ENCODE measurements around the gene FKBP10.

The FKBP10 gene

DNA sequence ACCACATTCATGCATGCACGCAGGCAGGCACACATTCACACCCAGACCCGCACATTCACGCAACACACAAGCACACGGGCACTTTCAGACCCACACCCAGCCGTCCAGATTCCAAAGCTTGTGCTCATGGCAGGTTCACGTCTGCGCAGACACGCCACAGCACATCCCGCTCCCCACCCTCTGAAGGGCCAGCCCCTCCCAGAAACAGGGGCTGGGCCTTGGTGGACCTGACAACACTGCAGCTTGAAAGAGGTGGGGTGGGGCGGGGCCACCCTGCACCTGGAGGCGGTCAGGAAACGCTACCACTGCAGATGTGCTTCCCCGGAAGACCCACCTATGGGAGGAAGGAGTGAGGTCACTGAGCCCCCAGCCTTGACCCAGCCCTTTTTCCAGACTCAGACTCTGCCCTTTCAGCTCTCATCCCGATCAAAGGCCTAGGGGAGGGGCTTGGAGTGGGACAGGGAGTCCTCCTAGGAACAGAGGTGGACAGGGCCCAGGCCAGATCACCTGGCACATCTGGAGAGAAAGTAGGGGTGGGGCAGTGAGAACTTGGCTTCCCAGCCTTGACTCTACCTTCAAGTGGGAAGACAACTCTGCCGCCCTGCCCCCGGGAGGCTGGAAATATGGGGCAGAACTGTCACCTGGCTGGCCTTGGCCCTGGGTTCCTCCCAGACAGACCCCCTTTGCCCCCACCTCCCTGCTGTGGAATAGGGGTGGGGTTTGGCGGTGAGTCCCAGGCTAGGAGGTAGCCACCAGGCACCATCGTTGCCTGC is 12.0 kb upstream of the FKBP10 start:
- Histone ChIP-seq H3K9me3 (ENCODE audit: insufficient read depth, low read length, severe bottlenecking) (no peaks in the 10 kb centered on the region), H3K9ac (ENCODE audit: low read depth, low read length) (no peak overlapping the region), H3K4me2 (ENCODE audit: insufficient read depth, low read length) (no peak overlapping the region), H3K36me3 (ENCODE audit: insufficient read depth, low read length) (no peaks in the 10 kb centered on the region), H3K27me3 (ENCODE audit: insufficient read depth, low read length, poor library complexity) (no peaks in the 10 kb centered on the region), H3K4me3 (ENCODE audit: low read depth in 1 of 2, low read length in 2 of 2) (no peak overlapping the region), H3K4me1 (ENCODE audit: insufficient read depth, low read length) (peaks cover 4% of the 10 kb centered on the region), H4K20me1 (ENCODE audit: insufficient read depth, low read length) (no peaks in the 10 kb centered on the region), H3K27ac (ENCODE audit: low read length) (no peak overlapping the region), H2AFZ (ENCODE audit: low read depth, low read length) (peak overlapping the region; percentile 65), H3K79me2 (ENCODE audit: insufficient read depth, low read length) (no peaks in the 10 kb centered on the region)
- ATAC-seq (ENCODE audit: insufficient read depth, low read depth) (peak; percentile 22; the same call in 1 of the 3 replicates), DNase-seq (no peak)
- TF ChIP-seq, protein P1, sequence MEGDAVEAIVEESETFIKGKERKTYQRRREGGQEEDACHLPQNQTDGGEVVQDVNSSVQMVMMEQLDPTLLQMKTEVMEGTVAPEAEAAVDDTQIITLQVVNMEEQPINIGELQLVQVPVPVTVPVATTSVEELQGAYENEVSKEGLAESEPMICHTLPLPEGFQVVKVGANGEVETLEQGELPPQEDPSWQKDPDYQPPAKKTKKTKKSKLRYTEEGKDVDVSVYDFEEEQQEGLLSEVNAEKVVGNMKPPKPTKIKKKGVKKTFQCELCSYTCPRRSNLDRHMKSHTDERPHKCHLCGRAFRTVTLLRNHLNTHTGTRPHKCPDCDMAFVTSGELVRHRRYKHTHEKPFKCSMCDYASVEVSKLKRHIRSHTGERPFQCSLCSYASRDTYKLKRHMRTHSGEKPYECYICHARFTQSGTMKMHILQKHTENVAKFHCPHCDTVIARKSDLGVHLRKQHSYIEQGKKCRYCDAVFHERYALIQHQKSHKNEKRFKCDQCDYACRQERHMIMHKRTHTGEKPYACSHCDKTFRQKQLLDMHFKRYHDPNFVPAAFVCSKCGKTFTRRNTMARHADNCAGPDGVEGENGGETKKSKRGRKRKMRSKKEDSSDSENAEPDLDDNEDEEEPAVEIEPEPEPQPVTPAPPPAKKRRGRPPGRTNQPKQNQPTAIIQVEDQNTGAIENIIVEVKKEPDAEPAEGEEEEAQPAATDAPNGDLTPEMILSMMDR (IDR thresholded peaks at IDR 0.05; ENCODE audit: borderline replicate concordance, extremely low read depth, low read length, poor library complexity, severe bottlenecking), result no peak

DNA sequence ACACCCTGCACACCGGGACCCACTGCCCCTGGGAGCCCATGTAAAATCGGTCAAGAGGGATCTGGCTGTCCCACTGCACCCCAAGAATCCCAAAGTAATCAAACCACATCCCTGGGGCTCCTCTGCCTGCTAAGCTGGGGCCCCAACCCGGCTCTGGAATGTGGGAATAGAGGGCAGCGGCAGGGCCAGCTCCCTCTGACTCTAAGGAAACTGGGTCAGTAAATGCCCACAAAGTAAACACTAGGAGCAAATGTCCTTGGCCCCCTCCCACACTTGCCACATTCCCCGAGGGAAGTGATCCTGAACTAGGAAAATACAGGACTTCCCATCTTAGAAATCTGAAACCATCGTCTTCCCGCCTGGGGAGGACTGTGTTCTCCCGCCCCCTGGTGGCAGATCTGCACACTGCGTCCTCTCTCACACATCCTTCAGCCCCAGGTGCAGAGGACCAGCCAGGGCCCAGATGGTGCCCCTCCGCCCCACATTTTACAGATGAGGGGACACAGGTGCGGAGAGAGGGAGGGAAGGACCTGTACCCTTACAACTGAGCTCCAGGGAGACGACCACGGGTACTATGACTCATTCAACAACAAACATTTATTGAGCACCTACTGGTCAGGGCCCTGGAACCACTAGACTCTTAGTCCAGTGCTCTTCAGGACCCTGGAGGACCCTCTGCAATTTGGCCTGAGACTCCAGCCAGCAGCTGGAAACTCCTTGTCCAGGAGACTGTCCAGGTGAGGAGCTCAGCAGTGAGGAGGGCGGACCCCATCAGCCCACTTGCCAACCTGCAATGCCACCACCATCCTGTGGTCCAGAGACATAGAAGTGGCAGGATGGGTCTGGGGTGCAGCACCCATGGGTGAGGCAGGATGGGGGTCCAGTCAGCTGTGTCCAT is 11.2 kb upstream of the FKBP10 start:
- no peaks in the 10 kb centered on the region for H3K9me3 ChIP-seq (ENCODE audit: insufficient read depth, low read length, severe bottlenecking)
- H3K4me1 ChIP-seq (ENCODE audit: insufficient read depth, low read length), result peaks cover 4% of the 10 kb centered on the region
- H3K27ac ChIP-seq (ENCODE audit: low read length), result no peak overlapping the region
- ATAC-seq (ENCODE audit: insufficient read depth, low read depth) (peak; percentile 91), DNase-seq (peak; percentile 76)
- H3K9ac ChIP-seq (ENCODE audit: low read depth, low read length), result no peak overlapping the region
- H3K27me3 ChIP-seq (ENCODE audit: insufficient read depth, low read length, poor library complexity), result no peaks in the 10 kb centered on the region
- H3K79me2 ChIP-seq (ENCODE audit: insufficient read depth, low read length), result no peaks in the 10 kb centered on the region
- H4K20me1 ChIP-seq (ENCODE audit: insufficient read depth, low read length), result no peaks in the 10 kb centered on the region
- no peaks in the 10 kb centered on the region for H3K36me3 ChIP-seq (ENCODE audit: insufficient read depth, low read length)
- peak overlapping the region; percentile 65 for H2AFZ ChIP-seq (ENCODE audit: low read depth, low read length)
- H3K4me3 ChIP-seq (ENCODE audit: low read depth in 1 of 2, low read length in 2 of 2), result no peak overlapping the region
- TF ChIP-seq EZH2 (IDR thresholded peaks at IDR 0.05; ENCODE audit: borderline replicate concordance, low read depth, low read length, severe bottlenecking), result no peak
- TF ChIP-seq, protein P1 (IDR thresholded peaks at IDR 0.05; ENCODE audit: borderline replicate concordance, extremely low read depth, low read length, poor library complexity, severe bottlenecking), result peak; percentile 98
- peak overlapping the region; percentile 50 for H3K4me2 ChIP-seq (ENCODE audit: insufficient read depth, low read length)

DNA sequence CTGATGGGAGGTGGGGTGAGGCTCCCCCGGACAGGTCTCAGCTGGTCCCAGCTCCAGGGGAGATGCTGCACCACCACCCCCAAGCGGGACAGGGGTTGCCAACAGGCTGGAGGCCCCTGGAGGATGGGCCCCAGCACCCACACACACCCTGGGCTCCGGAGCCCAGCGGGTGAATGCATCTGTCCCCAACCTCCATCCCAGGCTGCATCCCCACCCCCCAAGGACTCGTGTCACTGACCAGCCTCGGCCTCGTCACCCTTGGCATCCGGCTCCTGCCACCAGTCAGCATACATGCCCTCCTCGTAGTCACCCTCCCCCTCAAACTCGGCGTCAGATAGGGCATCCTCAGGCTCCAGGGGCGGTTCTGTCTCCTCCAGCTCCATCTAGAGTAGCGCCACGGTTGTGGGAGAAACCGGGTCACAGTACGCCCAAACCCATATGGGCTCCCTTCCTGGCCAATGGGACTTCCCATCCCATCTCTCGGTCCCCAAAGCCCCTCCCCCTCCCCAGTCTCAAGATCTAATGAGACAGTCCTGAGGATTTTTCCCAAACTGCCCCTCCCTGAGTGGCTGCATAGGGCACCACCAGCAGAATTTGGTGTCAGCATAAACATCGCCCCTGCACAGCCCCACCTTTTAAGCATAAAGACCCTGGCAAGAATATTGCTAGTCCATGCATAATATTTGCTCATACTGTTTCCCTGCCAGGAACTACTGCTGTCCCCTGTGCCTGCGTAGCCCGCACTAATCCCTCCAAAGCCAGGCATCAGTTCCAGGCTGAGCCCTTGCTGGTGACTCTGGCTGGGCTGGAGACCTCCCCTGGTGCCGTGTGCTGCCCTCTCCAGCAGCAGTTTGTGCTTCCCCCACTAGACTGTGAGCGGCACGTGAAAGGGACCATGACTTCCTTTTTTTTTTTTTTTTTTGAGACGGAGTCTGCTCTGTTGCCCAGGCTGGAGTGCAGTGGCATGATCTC is 9.5 kb upstream of the FKBP10 start:
- Histone ChIP-seq H3K27ac (ENCODE audit: low read length) (no peak overlapping the region), H3K4me2 (ENCODE audit: insufficient read depth, low read length) (no peak overlapping the region), H3K36me3 (ENCODE audit: insufficient read depth, low read length) (no peaks in the 10 kb centered on the region), H3K9ac (ENCODE audit: low read depth, low read length) (no peak overlapping the region), H3K27me3 (ENCODE audit: insufficient read depth, low read length, poor library complexity) (no peaks in the 10 kb centered on the region), H4K20me1 (ENCODE audit: insufficient read depth, low read length) (no peaks in the 10 kb centered on the region), H3K4me1 (ENCODE audit: insufficient read depth, low read length) (peaks cover 4% of the 10 kb centered on the region), H3K9me3 (ENCODE audit: insufficient read depth, low read length, severe bottlenecking) (no peaks in the 10 kb centered on the region), H2AFZ (ENCODE audit: low read depth, low read length) (no peak overlapping the region), H3K79me2 (ENCODE audit: insufficient read depth, low read length) (no peaks in the 10 kb centered on the region), H3K4me3 (ENCODE audit: low read depth in 1 of 2, low read length in 2 of 2) (no peak overlapping the region)
- TF ChIP-seq, protein P1 (IDR thresholded peaks at IDR 0.05; ENCODE audit: borderline replicate concordance, extremely low read depth, low read length, poor library complexity, severe bottlenecking), result no peak
- TF ChIP-seq EZH2 (IDR thresholded peaks at IDR 0.05; ENCODE audit: borderline replicate concordance, low read depth, low read length, severe bottlenecking), result no peak
- DNase-seq, result no peak
- ATAC-seq (ENCODE audit: insufficient read depth, low read depth), result no peak
